ENCODE results near the gene TP53TG3B. TPM values are rescaled to one million over a fixed set of nuclear protein-coding genes. Genes with fewer than 3 reads are reported as not detected.
"Not testable (repeated sequence)": the region's sequence is repeated elsewhere in the genome, so short reads cannot be mapped to it uniquely, and the experiment has no call there.

The TP53TG3B gene, protein sequence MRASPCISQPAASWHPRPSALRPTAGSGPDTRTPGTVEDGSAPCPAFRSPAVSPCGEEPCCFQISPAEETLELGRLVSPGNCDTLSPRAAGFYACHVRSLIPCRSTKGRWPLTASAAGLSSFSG
- total RNA-seq: not detected

DNA sequence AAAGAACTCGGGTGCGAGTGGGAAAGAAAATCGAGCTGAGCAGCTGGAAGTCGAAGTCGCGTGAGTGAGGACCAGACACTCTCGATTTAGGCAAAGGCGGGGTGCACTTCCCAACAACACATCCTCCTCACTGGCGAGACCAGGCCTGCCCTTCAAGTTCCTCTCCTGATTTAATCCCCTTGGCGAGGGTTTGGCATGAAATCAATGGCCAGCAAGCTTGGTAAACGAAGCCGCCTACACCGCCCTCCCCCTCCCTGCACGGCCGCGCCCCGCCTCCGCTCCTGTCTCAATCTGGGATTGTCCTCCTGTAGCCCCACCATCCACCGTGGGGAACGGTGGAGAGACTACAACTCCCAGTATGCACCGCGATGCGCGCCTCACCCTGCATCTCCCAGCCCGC lies at the start of gene TP53TG3B:
TSS of gene TP53TG3B (plus strand) at position 301 of the 400 bp plus-strand sequence. CDS start at position 369, 68 bp downstream.
- H3K27ac Mint-ChIP-seq; H3K4me3 Mint-ChIP-seq; H3K36me3 Mint-ChIP-seq (ENCODE audit: low read depth); H3K27me3 Mint-ChIP-seq; POLR2A ChIA-PET; CTCF ChIA-PET; H3K9me3 Mint-ChIP-seq; H3K4me1 Mint-ChIP-seq (ENCODE audit: low read depth); DNase-seq; ATAC-seq; intact Hi-C loops (cut with micrococcal nuclease): not testable (repeated sequence)

GRCh38 chr16:33336226-33337012 lies 24.2 kb upstream of the TP53TG3B start:
- H3K27me3 Mint-ChIP-seq; CTCF ChIA-PET; H3K4me3 Mint-ChIP-seq; H3K36me3 Mint-ChIP-seq (ENCODE audit: low read depth); POLR2A ChIA-PET; H3K9me3 Mint-ChIP-seq; intact Hi-C loops (cut with micrococcal nuclease); H3K27ac Mint-ChIP-seq; H3K4me1 Mint-ChIP-seq (ENCODE audit: low read depth); ATAC-seq: not testable (repeated sequence)
- DNase-seq: peak; percentile 35

GRCh38 chr16:33337627-33338542 lies 22.8 kb upstream of the TP53TG3B start:
- H3K4me3 Mint-ChIP-seq; CTCF ChIA-PET; H3K27me3 Mint-ChIP-seq; ATAC-seq; intact Hi-C loops (cut with micrococcal nuclease); H3K27ac Mint-ChIP-seq; H3K9me3 Mint-ChIP-seq; H3K4me1 Mint-ChIP-seq (ENCODE audit: low read depth); H3K36me3 Mint-ChIP-seq (ENCODE audit: low read depth); POLR2A ChIA-PET: not testable (repeated sequence)
- DNase-seq: peak; percentile 23

DNA sequence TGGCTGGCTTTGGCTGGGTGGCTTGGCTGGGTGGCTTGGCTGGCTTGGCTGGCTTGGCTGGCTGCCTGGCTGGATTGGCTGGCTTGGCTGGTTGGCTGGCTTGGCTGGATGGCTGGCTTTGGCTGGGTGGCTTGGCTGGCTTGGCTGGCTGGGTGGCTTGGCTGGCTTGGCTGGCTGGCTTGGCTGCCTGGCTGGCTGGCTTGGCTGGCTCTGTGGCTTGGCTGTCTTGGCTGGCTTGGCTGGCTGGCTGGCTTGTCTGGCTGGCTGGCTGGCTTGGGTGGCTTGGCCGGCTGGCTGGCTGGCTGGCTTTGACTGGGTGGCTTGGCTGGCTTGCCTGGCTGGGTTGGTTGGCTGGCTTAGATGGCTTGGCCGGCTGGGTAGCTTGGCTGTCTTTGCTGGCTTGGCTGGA lies 22.1 kb upstream of the TP53TG3B start:
- POLR2A ChIA-PET; H3K27me3 Mint-ChIP-seq; ATAC-seq; CTCF ChIA-PET; H3K36me3 Mint-ChIP-seq (ENCODE audit: low read depth); H3K9me3 Mint-ChIP-seq; H3K4me3 Mint-ChIP-seq; intact Hi-C loops (cut with micrococcal nuclease); H3K4me1 Mint-ChIP-seq (ENCODE audit: low read depth); H3K27ac Mint-ChIP-seq: not testable (repeated sequence)
- peak; percentile 20 for DNase-seq

DNA sequence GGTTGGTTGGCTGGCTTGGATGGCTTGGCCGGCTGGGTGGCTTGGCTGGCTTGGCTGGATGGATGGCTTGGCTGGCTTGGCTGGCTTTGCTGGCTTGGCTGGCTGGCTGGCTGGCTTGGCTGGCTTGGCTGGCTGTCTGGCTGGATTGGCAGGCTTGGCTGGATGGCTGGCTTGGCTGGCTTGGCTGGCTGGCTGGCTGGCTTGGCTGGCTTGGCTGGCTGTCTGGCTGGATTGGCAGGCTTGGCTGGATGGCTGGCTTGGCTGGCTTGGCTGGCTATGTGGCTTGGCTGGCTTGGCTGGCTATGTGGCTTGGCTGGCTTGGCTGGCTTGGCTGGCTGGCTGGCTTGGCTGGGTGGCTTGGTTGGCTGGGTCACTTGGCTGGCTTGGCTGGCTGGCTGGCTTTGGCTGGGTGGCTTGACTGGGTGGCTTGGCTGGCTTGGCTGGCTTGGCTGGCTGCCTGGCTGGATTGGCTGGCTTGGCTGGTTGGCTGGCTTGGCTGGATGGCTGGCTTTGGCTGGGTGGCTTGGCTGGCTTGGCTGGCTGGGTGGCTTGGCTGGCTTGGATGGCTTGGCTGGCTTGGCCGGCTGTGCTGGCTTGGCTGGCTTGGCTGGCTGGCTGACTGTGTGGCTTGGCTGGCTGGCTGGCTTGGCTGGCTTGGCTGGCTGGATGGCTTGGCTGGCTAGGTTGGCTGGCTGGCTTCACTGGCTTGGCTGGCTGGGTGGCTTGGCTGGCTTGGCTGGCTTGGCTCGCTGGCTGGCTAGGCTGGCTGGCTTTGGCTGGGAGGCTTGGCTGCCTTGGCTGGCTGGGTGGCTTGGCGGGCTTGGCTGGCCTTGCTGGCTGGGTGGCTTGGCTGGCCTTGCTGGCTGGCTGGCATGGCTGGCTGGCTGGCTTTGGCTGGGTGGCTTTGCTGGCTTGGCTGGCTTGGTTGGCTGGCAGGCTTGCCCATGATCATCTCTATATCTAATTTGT lies 21.3 kb upstream of the TP53TG3B start:
- ATAC-seq; H3K4me1 Mint-ChIP-seq (ENCODE audit: low read depth); H3K4me3 Mint-ChIP-seq; POLR2A ChIA-PET; H3K36me3 Mint-ChIP-seq (ENCODE audit: low read depth); intact Hi-C loops (cut with micrococcal nuclease); H3K27me3 Mint-ChIP-seq; H3K9me3 Mint-ChIP-seq; CTCF ChIA-PET; H3K27ac Mint-ChIP-seq: not testable (repeated sequence)
- DNase-seq: peak; percentile 18

Other genes starting within 250 kb of the TP53TG3B start
- not detected for gene TP53TG3C, start 166.6 kb upstream of the TP53TG3B start, total RNA-seq
- gene TP53TG3E, start 56.5 kb upstream of the TP53TG3B start, total RNA-seq: not detected
- not detected for gene TP53TG3F, start 98.8 kb downstream of the TP53TG3B start, total RNA-seq